Gastrocnemius medialis (tissue), 4 donors: ENCODE results near the gene IRS1.

ENCODE experiments used
- POLR2A ChIP-seq, 2 donors: fragments of 450-650 bp; IDR thresholded peaks; one replicate each; pipeline ENCODE4 v1.6.1; 2017; ENCODE audit warnings: antibody characterized with exemption in 2 of 2, mild to moderate bottlenecking in 2 of 2, moderate library complexity in 2 of 2
- TF ChIP-seq, protein P1 (sequence below), 5 experiments: fragments of 450-650 bp in 3 of 5; fragments of 200-600 bp in 2 of 5; sonication (generic) in 2 of 5; IDR thresholded peaks in 4 of 5; conservative IDR thresholded peaks in 1 of 5; 1 replicate in 4 of 5; 2 replicates in 1 of 5; pipeline ENCODE4 v1.5.1; 2016 to 2019; ENCODE audit warnings: antibody characterized with exemption in 5 of 5, mild to moderate bottlenecking in 3 of 5, moderate library complexity in 3 of 5

DNA sequence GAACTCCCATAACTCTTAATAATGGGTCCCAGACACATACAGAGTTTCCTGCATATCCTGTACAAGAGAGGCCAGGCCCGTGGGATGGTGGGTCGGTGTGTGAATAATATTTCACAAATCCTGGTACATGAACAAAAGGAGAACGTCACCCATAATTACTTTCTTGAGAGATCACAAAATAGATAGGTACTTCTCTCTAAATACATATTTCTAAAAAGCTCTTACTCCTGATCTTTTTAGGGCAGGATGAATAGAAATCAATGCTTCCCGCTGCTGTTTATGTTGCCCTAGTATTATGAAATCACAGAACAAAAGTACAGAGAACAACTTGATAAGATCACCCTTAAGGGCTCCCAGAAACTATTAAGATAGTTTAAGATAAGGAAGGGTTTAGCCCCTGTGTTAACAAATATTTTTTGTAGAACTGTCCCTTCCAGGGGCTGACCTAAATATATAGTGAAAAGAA lies 5.4 kb downstream of the IRS1 start:
- TF ChIP-seq, protein P1, sequence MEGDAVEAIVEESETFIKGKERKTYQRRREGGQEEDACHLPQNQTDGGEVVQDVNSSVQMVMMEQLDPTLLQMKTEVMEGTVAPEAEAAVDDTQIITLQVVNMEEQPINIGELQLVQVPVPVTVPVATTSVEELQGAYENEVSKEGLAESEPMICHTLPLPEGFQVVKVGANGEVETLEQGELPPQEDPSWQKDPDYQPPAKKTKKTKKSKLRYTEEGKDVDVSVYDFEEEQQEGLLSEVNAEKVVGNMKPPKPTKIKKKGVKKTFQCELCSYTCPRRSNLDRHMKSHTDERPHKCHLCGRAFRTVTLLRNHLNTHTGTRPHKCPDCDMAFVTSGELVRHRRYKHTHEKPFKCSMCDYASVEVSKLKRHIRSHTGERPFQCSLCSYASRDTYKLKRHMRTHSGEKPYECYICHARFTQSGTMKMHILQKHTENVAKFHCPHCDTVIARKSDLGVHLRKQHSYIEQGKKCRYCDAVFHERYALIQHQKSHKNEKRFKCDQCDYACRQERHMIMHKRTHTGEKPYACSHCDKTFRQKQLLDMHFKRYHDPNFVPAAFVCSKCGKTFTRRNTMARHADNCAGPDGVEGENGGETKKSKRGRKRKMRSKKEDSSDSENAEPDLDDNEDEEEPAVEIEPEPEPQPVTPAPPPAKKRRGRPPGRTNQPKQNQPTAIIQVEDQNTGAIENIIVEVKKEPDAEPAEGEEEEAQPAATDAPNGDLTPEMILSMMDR (IDR thresholded peaks at IDR 0.05 in 4 of 5, conservative IDR thresholded peaks at IDR 0.05 in 1 of 5), result no peak
- TF ChIP-seq POLR2A (IDR thresholded peaks at IDR 0.05), result no peak
